ENCODE data around the gene SLC25A23.

DNA sequence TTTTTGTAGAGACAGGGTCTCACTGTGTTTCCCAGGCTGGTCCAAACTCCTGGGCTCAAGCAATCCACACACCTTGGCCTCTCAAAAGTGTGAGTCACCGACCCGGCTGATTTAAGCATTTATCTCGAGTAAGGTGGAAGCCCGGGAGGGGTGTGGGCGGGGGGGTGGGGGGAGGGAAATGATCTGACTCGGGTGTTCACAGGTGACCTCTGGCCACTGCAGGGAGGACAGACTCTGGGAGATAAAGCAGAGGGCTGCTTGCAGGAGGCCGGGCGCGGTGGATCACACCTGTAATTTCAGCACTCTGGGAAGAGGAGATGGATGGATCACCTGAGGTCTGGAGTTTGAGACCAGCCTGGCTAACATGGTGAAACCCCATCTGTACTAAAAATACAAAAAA, 14.1 kb upstream of the SLC25A23 start:
- TF ChIP-seq, protein P1, sequence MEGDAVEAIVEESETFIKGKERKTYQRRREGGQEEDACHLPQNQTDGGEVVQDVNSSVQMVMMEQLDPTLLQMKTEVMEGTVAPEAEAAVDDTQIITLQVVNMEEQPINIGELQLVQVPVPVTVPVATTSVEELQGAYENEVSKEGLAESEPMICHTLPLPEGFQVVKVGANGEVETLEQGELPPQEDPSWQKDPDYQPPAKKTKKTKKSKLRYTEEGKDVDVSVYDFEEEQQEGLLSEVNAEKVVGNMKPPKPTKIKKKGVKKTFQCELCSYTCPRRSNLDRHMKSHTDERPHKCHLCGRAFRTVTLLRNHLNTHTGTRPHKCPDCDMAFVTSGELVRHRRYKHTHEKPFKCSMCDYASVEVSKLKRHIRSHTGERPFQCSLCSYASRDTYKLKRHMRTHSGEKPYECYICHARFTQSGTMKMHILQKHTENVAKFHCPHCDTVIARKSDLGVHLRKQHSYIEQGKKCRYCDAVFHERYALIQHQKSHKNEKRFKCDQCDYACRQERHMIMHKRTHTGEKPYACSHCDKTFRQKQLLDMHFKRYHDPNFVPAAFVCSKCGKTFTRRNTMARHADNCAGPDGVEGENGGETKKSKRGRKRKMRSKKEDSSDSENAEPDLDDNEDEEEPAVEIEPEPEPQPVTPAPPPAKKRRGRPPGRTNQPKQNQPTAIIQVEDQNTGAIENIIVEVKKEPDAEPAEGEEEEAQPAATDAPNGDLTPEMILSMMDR (IDR thresholded peaks at IDR 0.05) = no peak
- no peak for TF ChIP-seq POLR2AphosphoS5 (IDR thresholded peaks at IDR 0.05)
- TF ChIP-seq POLR2A (IDR thresholded peaks at IDR 0.05) = no peak
